ENCODE results near the gene RRAGA. TPM values are rescaled to one million over a fixed set of nuclear protein-coding genes. Genes with fewer than 3 reads are reported as not detected.
"Not testable (repeated sequence)": the region's sequence is repeated elsewhere in the genome, so short reads cannot be mapped to it uniquely, and the experiment has no call there.

RRAGA gene
- total and polyA plus RNA-seq, 2 experiments from 2014 or later = 24.7 to 36.1 TPM

DNA sequence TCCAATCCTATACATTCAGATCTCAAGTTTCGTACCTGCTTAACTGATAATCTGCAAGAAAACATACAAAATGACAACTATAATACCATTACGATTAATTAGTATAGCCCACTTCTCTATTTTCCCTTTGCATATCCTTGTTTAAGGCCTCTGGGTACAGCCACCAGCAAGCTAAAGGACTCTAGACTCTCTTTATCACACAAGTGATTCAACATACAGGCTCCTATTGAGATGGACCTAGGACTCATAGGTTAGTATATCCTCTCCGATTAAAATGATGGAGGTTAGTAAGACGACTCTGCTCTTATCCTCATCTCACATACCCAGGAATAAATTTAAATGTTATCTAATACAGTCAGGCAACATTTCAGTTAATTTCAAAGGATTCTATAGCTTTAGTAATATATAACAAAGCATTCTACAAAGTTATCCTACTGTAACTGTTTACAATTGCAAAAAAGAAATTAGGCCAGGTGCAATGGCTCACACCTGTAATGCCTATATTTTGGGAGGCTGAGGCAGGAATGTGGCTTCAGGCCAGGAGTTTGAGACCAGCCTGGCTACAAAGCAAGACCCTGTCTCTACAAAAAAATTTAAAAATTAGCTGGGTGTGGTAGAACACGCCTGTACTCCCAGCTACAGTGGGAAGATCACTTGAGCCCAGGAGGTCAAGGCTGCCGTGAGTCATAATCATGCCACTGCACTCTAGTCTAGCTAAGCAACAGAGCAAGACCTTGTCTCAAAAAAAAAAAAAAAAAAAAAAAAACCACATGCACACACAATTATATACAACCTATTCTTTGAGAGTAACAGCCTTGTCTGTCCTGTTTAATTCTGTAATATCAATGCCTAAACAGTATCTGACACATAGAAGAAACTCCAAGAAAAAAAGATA is 38.1 kb downstream of the RRAGA start (continued):
- TF ChIP-seq REST (IDR thresholded peaks at IDR 0.05; ENCODE audit: unreplicated experiment) = no peak
- TF ChIP-seq, protein P1, sequence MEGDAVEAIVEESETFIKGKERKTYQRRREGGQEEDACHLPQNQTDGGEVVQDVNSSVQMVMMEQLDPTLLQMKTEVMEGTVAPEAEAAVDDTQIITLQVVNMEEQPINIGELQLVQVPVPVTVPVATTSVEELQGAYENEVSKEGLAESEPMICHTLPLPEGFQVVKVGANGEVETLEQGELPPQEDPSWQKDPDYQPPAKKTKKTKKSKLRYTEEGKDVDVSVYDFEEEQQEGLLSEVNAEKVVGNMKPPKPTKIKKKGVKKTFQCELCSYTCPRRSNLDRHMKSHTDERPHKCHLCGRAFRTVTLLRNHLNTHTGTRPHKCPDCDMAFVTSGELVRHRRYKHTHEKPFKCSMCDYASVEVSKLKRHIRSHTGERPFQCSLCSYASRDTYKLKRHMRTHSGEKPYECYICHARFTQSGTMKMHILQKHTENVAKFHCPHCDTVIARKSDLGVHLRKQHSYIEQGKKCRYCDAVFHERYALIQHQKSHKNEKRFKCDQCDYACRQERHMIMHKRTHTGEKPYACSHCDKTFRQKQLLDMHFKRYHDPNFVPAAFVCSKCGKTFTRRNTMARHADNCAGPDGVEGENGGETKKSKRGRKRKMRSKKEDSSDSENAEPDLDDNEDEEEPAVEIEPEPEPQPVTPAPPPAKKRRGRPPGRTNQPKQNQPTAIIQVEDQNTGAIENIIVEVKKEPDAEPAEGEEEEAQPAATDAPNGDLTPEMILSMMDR (conservative IDR thresholded peaks at IDR 0.05; ENCODE audit: low read depth in 2 of 2) = no peak

DNA sequence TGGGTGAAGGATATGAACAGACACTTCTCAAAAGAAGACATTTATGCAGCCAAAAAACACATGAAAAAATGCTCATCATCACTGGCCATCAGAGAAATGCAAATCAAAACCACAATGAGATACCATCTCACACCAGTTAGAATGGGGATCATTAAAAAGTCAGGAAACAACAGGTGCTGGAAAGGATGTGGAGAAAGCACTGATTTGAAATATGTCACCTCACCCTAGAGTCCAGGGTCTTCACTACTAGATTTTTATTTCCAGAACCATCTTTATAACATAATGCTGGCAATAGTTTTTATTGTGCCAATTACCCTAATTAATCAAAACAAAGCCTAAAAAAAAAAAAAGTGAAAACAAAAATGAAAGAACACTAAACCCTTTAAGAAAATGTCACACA is 48.2 kb downstream of the RRAGA start:
- H3K4me1 ChIP-seq (ENCODE audit: insufficient read depth) = peaks cover 12% of the 10 kb centered on the region
- H3K36me3 Mint-ChIP-seq (ENCODE audit: low read depth) = peaks cover 47% of the 10 kb centered on the region; the same call in 2 of the 3 replicates
- not testable (repeated sequence) for H2AFZ ChIP-seq; DNase-seq (ENCODE audit: low spot score); H3K27me3 ChIP-seq (ENCODE audit: insufficient read depth); ATAC-seq; H3K4me3 Mint-ChIP-seq; H3K9me3 Mint-ChIP-seq; H3K4me2 ChIP-seq; H3K27me3 Mint-ChIP-seq (ENCODE audit: insufficient read depth, low read depth, poor library complexity); H3F3A ChIP-seq (replicated peaks; ENCODE audit: low read depth); H3K9me2 ChIP-seq (ENCODE audit: insufficient read depth); H3K4me3 ChIP-seq; H3K27ac ChIP-seq (ENCODE audit: low read depth); H3K27ac Mint-ChIP-seq; H3K4me1 Mint-ChIP-seq
- peaks cover 35% of the 10 kb centered on the region for H3K36me3 ChIP-seq (ENCODE audit: insufficient read depth)
- H4K20me1 ChIP-seq (replicated peaks; ENCODE audit: insufficient read depth) = peaks cover 32% of the 10 kb centered on the region
- peaks cover 80% of the 10 kb centered on the region for H3K79me2 ChIP-seq (replicated peaks; ENCODE audit: insufficient read depth)

Small RNA genes lying within 50 kb of the gene (small RNA-seq; reads per million reads assigned to genes)
- gene RF00019 (ENCODE audit: low replicate concordance) (not detected), gene RNU6-264P (ENCODE audit: low replicate concordance) (not detected), gene SCARNA8 (ENCODE audit: low replicate concordance) (4.5 reads per million, percentile 92 among the genes with 10 or more reads in this experiment)

Other genes with a start within 250 kb of the RRAGA start
- gene SAXO1, start 16.2 kb upstream of the RRAGA start, total RNA-seq (2014; rRNA removed; shearing (Covaris generic)) = not detected in 2 replicates
- 0.02 and 0.10 TPM in 2 replicates for gene SAXO1, start 16.2 kb upstream of the RRAGA start, polyA plus RNA-seq (2016; fragmentation: Nextera tagmentation; extraction: Ambion mirVana)
- gene HAUS6, start 53.5 kb downstream of the RRAGA start, total RNA-seq (2014; rRNA removed; shearing (Covaris generic)) = 41.8 and 48.7 TPM in 2 replicates
- 29.7 and 32.7 TPM in 2 replicates for gene HAUS6, start 53.5 kb downstream of the RRAGA start, polyA plus RNA-seq (2016; fragmentation: Nextera tagmentation; extraction: Ambion mirVana)
- gene PLIN2, start 78.1 kb downstream of the RRAGA start, total RNA-seq (2014; rRNA removed; shearing (Covaris generic)) = 15.3 and 17.2 TPM in 2 replicates
- gene PLIN2, start 78.1 kb downstream of the RRAGA start, polyA plus RNA-seq (2016; fragmentation: Nextera tagmentation; extraction: Ambion mirVana) = 14.6 and 15.1 TPM in 2 replicates
- 30.8 and 43.7 TPM in 2 replicates for gene DENND4C, start 181.3 kb downstream of the RRAGA start, total RNA-seq (2014; rRNA removed; shearing (Covaris generic))
- 5.2 and 6.4 TPM in 2 replicates for gene DENND4C, start 181.3 kb downstream of the RRAGA start, polyA plus RNA-seq (2016; fragmentation: Nextera tagmentation; extraction: Ambion mirVana)

All from GM23338 (cell line).